ENCODE results near the gene MRRF. TPM values are rescaled to one million over a fixed set of nuclear protein-coding genes. Genes with fewer than 3 reads are reported as not detected.
A peak's percentile ranks its signal among the peaks of the same experiment; 100 is the strongest.

MRRF gene
- total RNA-seq, 2 donors from 2014 or later: 20.7 to 21.4 TPM

GRCh38 chr9:122218071-122218934 is 46.4 kb upstream of the MRRF start:
- H3K27me3 ChIP-seq: peaks cover 52 to 53% of the 10 kb centered on the region in 2 donors
- H3K27ac ChIP-seq: no peak overlapping the region
- H3K36me3 ChIP-seq: no peaks in the 10 kb centered on the region
- H3K4me3 ChIP-seq: no peak overlapping the region
- H3K9me3 ChIP-seq: no peaks in the 10 kb centered on the region
- H3K4me1 ChIP-seq: peaks cover 0 to 51% of the 10 kb centered on the region in 2 donors
- no peak for TF ChIP-seq CTCF (IDR thresholded peaks at IDR 0.05)
- no peak for DNase-seq (ENCODE audit: low spot score)

- no peak for TF ChIP-seq CTCF (IDR thresholded peaks at IDR 0.05)
- peaks cover 43 to 44% of the 10 kb centered on the region in 2 donors for H3K27me3 ChIP-seq
- no peaks in the 10 kb centered on the region for H3K36me3 ChIP-seq
- H3K4me3 ChIP-seq: peak overlapping the region in 1 of 2 donors; percentile 25
- no peak for DNase-seq (ENCODE audit: low spot score)
- no peaks in the 10 kb centered on the region for H3K9me3 ChIP-seq
- H3K27ac ChIP-seq: no peak overlapping the region
- peaks cover 0 to 42% of the 10 kb centered on the region in 2 donors for H3K4me1 ChIP-seq
These were observed 45.5 kb upstream of the MRRF start for GRCh38 chr9:122218935-122219855.

GRCh38 chr9:122219856-122220672 is 44.6 kb upstream of the MRRF start:
- DNase-seq (ENCODE audit: low spot score): no peak
- H3K27me3 ChIP-seq: peaks cover 39% of the 10 kb centered on the region in 2 donors
- H3K27ac ChIP-seq: no peak overlapping the region
- TF ChIP-seq CTCF (IDR thresholded peaks at IDR 0.05): no peak
- H3K4me1 ChIP-seq: peaks cover 0 to 38% of the 10 kb centered on the region in 2 donors
- no peaks in the 10 kb centered on the region for H3K36me3 ChIP-seq
- H3K9me3 ChIP-seq: no peaks in the 10 kb centered on the region
- H3K4me3 ChIP-seq: peak overlapping the region in 1 of 2 donors; percentile 25

DNA sequence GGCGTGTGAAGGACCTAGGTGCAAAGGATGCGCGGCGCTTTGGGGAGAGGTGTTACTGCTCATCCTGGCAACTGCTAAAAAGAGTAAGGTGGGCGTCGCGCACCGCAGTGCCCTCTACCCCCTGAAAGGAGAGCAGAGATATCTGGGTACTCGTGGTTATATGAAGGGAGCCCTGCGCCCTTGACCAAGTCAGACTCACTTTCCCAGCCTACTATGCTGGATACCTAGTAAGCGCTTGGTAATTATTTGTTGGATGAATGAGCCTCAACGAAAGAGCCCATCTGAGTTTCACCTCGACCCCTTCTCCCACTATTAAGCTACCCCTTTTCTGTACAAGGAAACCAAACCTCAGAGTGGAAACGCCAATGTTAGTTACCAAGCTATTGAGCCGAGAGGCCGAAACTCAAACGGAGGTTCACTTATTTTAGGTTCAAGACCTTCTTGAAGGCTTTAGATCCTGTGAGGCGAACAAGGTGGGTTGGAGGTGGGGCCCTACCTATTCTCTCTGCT is 44.0 kb upstream of the MRRF start:
- H3K27ac ChIP-seq: no peak overlapping the region
- no peaks in the 10 kb centered on the region for H3K36me3 ChIP-seq
- TF ChIP-seq CTCF (IDR thresholded peaks at IDR 0.05): no peak
- peaks cover 43 to 45% of the 10 kb centered on the region in 2 donors for H3K27me3 ChIP-seq
- no peaks in the 10 kb centered on the region for H3K9me3 ChIP-seq
- no peak for DNase-seq (ENCODE audit: low spot score)
- H3K4me3 ChIP-seq: no peak overlapping the region
- peaks cover 0 to 42% of the 10 kb centered on the region in 2 donors for H3K4me1 ChIP-seq

- Histone ChIP-seq H3K9me3 (no peaks in the 10 kb centered on the region), H3K27me3 (peaks cover 49 to 50% of the 10 kb centered on the region in 2 donors), H3K4me1 (peaks cover 0 to 47% of the 10 kb centered on the region in 2 donors), H3K36me3 (no peaks in the 10 kb centered on the region), H3K27ac (no peak overlapping the region), H3K4me3 (no peak overlapping the region)
- no peak for TF ChIP-seq CTCF (IDR thresholded peaks at IDR 0.05)
- DNase-seq (ENCODE audit: low spot score): no peak
These were observed 43.4 kb upstream of the MRRF start for GRCh38 chr9:122221183-122221811.
